Natural killer cell treated with Interleukin-12 subunit alpha and Interleukin-12 subunit beta and Interleukin-15 and Interleukin-18, amount 100 ng/mL, for 72 hours (primary cell): ENCODE results near the gene TKFC. TPM values are rescaled to one million over a fixed set of nuclear protein-coding genes. Genes with fewer than 3 reads are reported as not detected.
"Not testable (repeated sequence)": the region's sequence is repeated elsewhere in the genome, so short reads cannot be mapped to it uniquely, and the experiment has no call there.

Experiments used
- ATAC-seq, 2 donors: fragments of 150-1000 bp; cut with Tn5 transposase in 1 of 2; sonication (Bioruptor Pico), chemical (Tn5 transposase) in 1 of 2; 2 replicates each; pipeline ENCODE4 v1.10.0; 2021
- DNase-seq: peaks from one replicate; pipeline ENCODE4 v3.0.0; 2022; ENCODE audit warnings: low spot score
- H3K27ac Mint-ChIP-seq, 2 donors: 1 replicate in 1 of 2; 2 replicates in 1 of 2; pipeline ENCODE4 v1.8.0; 2022; ENCODE audit warnings: mixed read lengths in 2 of 2, mild to moderate bottlenecking in 1 of 2, moderate library complexity in 1 of 2
- H3K27me3 Mint-ChIP-seq, 2 donors: 1 replicate in 1 of 2; 2 replicates in 1 of 2; pipeline ENCODE4 v1.8.0; 2022; ENCODE audit warnings: mixed read lengths in 2 of 2
- H3K36me3 Mint-ChIP-seq: one replicate; pipeline ENCODE4 v1.8.0; 2022; ENCODE audit warnings: mixed read lengths
- H3K4me1 Mint-ChIP-seq, 2 donors: 1 replicate in 1 of 2; 2 replicates in 1 of 2; pipeline ENCODE4 v1.8.0; 2022; ENCODE audit warnings: low read depth in 2 of 2, mixed read lengths in 2 of 2, mild to moderate bottlenecking in 1 of 2
- H3K4me3 Mint-ChIP-seq: one replicate; pipeline ENCODE4 v1.8.0; 2022; ENCODE audit warnings: mixed read lengths
- H3K9me3 Mint-ChIP-seq: 2 replicates; pipeline ENCODE4 v1.8.0; 2022; ENCODE audit warnings: mixed read lengths
- total RNA-seq, 2 donors: library from RNA; stranded (reverse); gene quantifications; one replicate each; pipeline ENCODE4 v1.2.3, GENCODE V29; 2022

TKFC gene
- total RNA-seq, 2 donors from 2014 or later: 18.9 to 38.9 TPM

GRCh38 chr11:61372659-61373420 is 39.8 kb downstream of the TKFC start:
- DNase-seq (no peak), ATAC-seq (no peak)
- Mint-ChIP-seq H3K27me3 (no peaks in the 10 kb centered on the region), H3K36me3 (peaks cover 21% of the 10 kb centered on the region), H3K9me3 (no peaks in the 10 kb centered on the region), H3K4me1 (peaks cover 0 to 6% of the 10 kb centered on the region in 2 donors), H3K4me3 (no peak overlapping the region), H3K27ac (no peak overlapping the region)

DNA sequence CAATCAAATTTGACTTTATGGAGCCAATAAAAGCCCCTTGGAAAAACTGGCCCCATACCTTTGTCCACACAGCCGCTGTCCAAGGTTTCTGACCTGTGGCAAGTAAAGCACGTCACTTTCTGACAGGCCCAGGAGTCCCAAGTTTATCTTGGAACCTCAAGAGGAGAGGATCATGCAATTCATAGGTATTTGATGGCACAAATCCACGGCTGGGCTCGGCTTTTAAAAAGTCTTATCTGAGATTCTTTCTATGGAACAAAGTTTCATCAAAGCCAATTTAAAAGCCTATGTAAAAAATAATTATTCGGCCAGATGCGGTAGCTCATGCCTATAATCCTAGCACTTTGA is 42.7 kb downstream of the TKFC start:
- no peak overlapping the region for H3K4me3 Mint-ChIP-seq
- no peak for ATAC-seq

GRCh38 chr11:61377461-61378160 is 44.6 kb downstream of the TKFC start:
- H3K4me3 Mint-ChIP-seq: no peak overlapping the region
- no peak for ATAC-seq
- H3K27me3 Mint-ChIP-seq: no peaks in the 10 kb centered on the region
- H3K4me1 Mint-ChIP-seq: no peaks in the 10 kb centered on the region
- no peak overlapping the region for H3K27ac Mint-ChIP-seq
- no peaks in the 10 kb centered on the region for H3K9me3 Mint-ChIP-seq
- peaks cover 6% of the 10 kb centered on the region for H3K36me3 Mint-ChIP-seq
- no peak for DNase-seq

More for the DNA sequence above, 42.7 kb downstream of the TKFC start:
- Mint-ChIP-seq H3K36me3 (peaks cover 6% of the 10 kb centered on the region), H3K27ac (no peak overlapping the region), H3K9me3 (no peaks in the 10 kb centered on the region), H3K4me1 (no peaks in the 10 kb centered on the region), H3K27me3 (no peaks in the 10 kb centered on the region)
- DNase-seq: no peak

DNA sequence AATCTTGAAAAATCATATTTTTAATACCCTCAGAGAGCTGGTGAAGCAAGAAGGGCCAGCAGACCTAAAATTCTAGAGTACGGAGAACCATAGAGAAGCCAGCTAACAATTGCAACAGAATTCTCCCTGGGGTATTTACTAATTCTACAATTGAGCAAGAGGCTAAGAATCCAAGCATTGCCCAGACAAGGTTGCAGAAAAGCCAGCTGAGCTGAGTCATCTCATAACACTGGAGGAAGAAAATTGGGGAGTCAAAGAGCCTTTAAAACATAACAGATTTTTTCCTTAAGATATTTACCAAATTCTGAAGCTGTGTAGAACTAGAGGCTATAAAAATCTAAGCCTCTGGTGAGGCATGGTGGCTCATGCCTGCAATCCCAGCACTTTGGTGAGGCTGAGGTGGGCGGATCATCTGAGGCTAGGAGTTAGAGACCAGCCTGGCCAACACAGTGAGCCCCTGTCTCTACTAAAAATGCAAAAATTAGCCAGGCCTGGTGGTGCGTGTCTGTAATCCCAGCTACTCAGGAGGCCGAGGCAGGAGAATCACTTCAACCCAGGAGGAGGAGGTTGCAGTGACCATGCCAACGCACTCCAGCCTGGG is 45.8 kb downstream of the TKFC start:
- Mint-ChIP-seq H3K4me3 (no peak overlapping the region), H3K27ac (no peak overlapping the region), H3K9me3 (no peaks in the 10 kb centered on the region), H3K27me3 (no peaks in the 10 kb centered on the region), H3K4me1 (no peaks in the 10 kb centered on the region), H3K36me3 (peaks cover 6% of the 10 kb centered on the region)
- no peak for DNase-seq
- no peak for ATAC-seq

DNA sequence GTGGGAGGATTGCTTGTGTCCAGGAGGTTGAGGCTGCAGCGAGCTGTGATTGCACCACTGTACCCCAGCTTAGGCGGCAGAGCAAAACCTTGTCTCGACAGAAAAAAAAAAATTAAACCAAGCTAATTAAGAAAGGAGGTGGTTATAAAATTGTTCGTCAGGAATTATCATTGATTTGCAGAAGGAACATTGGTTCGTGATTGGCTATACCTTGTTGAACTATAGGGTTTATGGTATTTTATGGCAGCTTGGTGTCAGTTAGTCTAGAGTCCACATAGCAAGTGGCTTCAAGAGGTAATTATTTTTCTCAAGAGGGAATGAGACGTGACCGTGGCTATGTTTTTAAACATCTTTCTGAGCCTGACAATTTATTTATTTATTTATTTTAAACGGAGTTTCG is 47.9 kb downstream of the TKFC start:
- Mint-ChIP-seq H3K4me3 (no peak overlapping the region), H3K9me3 (no peaks in the 10 kb centered on the region), H3K4me1 (peaks cover 3 to 7% of the 10 kb centered on the region in 2 donors), H3K27me3 (no peaks in the 10 kb centered on the region), H3K36me3 (peaks cover 6% of the 10 kb centered on the region), H3K27ac (no peak overlapping the region)
- ATAC-seq (no peak), DNase-seq (no peak)

DNA sequence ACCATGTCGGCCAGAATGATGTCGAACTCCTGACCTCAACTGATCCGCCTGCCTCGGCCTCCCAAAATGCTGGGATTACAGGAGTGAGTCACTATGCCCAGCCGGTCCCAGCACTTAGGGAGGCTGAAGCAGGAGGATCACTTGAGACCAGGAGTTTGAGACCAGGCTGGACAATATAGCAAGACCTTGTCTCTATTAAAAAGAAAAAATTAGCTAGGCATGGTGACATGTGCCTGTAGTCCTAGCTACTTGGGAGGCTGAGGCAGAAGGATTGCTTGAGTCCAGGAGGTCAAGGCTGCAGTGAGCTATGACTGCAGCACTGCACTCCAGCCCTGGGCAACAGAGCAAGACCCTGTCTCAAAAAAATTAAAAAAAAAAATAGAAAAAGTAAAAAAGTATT is 50.8 kb downstream of the TKFC start:
- H3K9me3 Mint-ChIP-seq, H3K4me1 Mint-ChIP-seq, H3K27ac Mint-ChIP-seq, DNase-seq, H3K27me3 Mint-ChIP-seq, H3K4me3 Mint-ChIP-seq, ATAC-seq, H3K36me3 Mint-ChIP-seq: not testable (repeated sequence)

DNA sequence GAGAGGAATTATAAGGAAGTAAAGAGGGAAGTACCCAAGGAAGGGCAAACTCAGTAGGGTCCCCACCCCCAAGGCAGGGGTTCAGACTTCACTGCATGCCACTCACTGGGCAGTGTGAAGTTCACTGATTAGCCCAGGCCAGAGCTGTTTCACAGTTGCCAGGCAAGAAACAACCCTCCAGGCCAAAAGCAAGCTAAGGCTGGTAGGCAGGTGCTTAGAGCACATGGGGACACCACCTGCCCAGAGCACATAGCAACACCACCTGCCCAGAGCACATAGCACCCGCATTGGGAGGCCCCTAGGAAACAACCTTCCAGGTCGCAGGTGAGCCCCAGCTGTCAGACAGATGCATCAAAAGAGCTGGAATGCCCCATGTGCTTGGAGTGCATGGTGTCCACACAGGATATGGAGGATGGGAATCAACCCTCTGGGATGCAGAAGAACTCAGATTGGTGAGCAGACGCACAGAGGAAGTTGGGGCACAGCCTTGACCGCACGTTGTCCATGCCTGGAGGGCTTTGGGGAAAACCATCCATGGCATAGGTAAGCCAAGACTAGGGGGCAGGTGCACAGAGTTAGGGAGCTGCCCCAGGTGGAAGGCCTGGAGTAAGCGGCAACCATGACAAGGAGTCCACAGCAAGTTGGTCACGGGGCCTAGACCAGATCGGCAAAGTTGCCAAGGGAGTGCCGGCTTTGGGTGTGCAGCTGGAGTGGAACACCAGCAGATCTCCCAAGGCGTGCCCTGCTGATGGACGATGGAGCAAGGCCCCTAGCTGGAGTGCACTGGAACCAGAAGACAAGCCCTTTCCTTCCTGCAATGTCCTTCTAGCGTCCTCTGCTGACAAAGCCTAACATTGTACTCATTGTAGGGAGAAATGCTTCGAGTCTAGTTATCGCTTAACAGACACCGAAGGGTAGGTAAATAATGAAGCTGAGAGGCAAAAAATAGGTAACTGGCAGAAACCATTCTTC is 51.5 kb downstream of the TKFC start:
- DNase-seq (no peak), ATAC-seq (no peak)
- H3K4me1 Mint-ChIP-seq: peaks cover 3 to 7% of the 10 kb centered on the region in 2 donors
- no peaks in the 10 kb centered on the region for H3K9me3 Mint-ChIP-seq
- H3K4me3 Mint-ChIP-seq: no peak overlapping the region
- H3K27ac Mint-ChIP-seq: no peak overlapping the region
- no peaks in the 10 kb centered on the region for H3K27me3 Mint-ChIP-seq
- H3K36me3 Mint-ChIP-seq: no peaks in the 10 kb centered on the region

- Mint-ChIP-seq H3K4me3 (no peak overlapping the region), H3K27ac (no peak overlapping the region), H3K4me1 (peaks cover 25 to 30% of the 10 kb centered on the region in 2 donors), H3K36me3 (no peaks in the 10 kb centered on the region), H3K9me3 (no peaks in the 10 kb centered on the region), H3K27me3 (no peaks in the 10 kb centered on the region)
- no peak for DNase-seq
- ATAC-seq: no peak
Observed at GRCh38 chr11:61390161-61390560, 57.1 kb downstream of the TKFC start.

- Mint-ChIP-seq H3K27me3 (no peaks in the 10 kb centered on the region), H3K4me3 (peak overlapping the region; percentile 94), H3K36me3 (no peaks in the 10 kb centered on the region), H3K4me1 (peaks cover 22 to 23% of the 10 kb centered on the region in 2 donors), H3K9me3 (no peaks in the 10 kb centered on the region), H3K27ac (peak overlapping the region; percentile 92 to 95)
- DNase-seq (no peak), ATAC-seq (no peak)
Observed at GRCh38 chr11:61392981-61393595, 60.1 kb downstream of the TKFC start.

Other genes starting within 250 kb of the TKFC start
- 10 to 100 TPM in 1 of 2 donors, 1 to 10 TPM in 1; 2.7 to 16.5 TPM for gene CD5, start 230.7 kb upstream of the TKFC start, total RNA-seq
- gene VPS37C, start 171.8 kb upstream of the TKFC start, total RNA-seq: 10 to 100 TPM in 1 of 2 donors, 1 to 10 TPM in 1; 9.7 to 13.3 TPM
- gene PGA3, start 129.7 kb upstream of the TKFC start, total RNA-seq: not detected
- not detected for gene PGA4, start 110.9 kb upstream of the TKFC start, total RNA-seq
- gene PGA5, start 92.1 kb upstream of the TKFC start, total RNA-seq: not detected
- 1 to 10 TPM; 2.1 to 3.3 TPM for gene VWCE, start 37.9 kb upstream of the TKFC start, total RNA-seq
- 100 to 1,000 TPM; 241 to 276 TPM for gene DDB1, start 123 bp upstream of the TKFC start, total RNA-seq
- gene CYB561A3, start 28.7 kb downstream of the TKFC start, total RNA-seq: 100 to 1,000 TPM in 1 of 2 donors, 10 to 100 TPM in 1; 33.0 to 112 TPM
- 100 to 1,000 TPM in 1 of 2 donors, 10 to 100 TPM in 1; 56.1 to 107 TPM for gene TMEM138, start 29.1 kb downstream of the TKFC start, total RNA-seq
- gene TMEM216, start 59.4 kb downstream of the TKFC start, total RNA-seq: 10 to 100 TPM; 17.7 to 18.2 TPM
- gene CPSF7, start 96.7 kb downstream of the TKFC start, total RNA-seq: 100 to 1,000 TPM; 101 to 132 TPM
- gene SDHAF2, start 96.9 kb downstream of the TKFC start, total RNA-seq: 10 to 100 TPM; 63.3 to 69.0 TPM
- not detected for gene LRRC10B, start 175.5 kb downstream of the TKFC start, total RNA-seq
- not detected for gene SYT7, start 247.8 kb downstream of the TKFC start, total RNA-seq